Endothelial cell of umbilical vein (primary cell): ENCODE results near the gene WDR27. TPM values are rescaled to one million over a fixed set of nuclear protein-coding genes. Genes with fewer than 3 reads are reported as not detected.

Experiments used
- BruUV-seq: library from RNA; stranded (reverse); fragments of 400-500 nt; replicated peaks from 2 replicates; lab custom pipeline; 2021; lab: Mats Ljungman, UMichigan
- CTCF ChIA-PET: fragments of 300-600, 350-600 bp; sonication (Branson Sonifier 250); formaldehyde crosslinking; loops from one replicate; lab custom pipeline; 2021; ENCODE audit warnings: antibody characterized with exemption, inconsistent platforms; lab: Charles Lee
- POLR2A ChIA-PET: fragments of 300-600, 350-600 bp; sonication (Branson Sonifier 250); formaldehyde crosslinking; loops from one replicate; lab custom pipeline; 2021; ENCODE audit warnings: antibody characterized with exemption, inconsistent platforms; lab: Charles Lee
- DNase-seq: peaks from one replicate; pipeline ENCODE4 v3.0.0-alpha.2; 2011; ENCODE audit warnings: low read depth, low spot score
- FAIRE-seq: peaks from 2 replicates; lab custom pipeline; 2011; peaks lifted over from hg19 to GRCh38; lab: Jason Lieb, UNC
- H2AFZ ChIP-seq: 2 replicates; pipeline ENCODE4 v1.6.0; 2012; ENCODE audit warnings: low read depth, low read length, control low read depth, inconsistent platforms
- H3K27ac ChIP-seq: 2 replicates; pipeline ENCODE4 v1.5.1; 2011; ENCODE audit warnings: low read depth, mild to moderate bottlenecking, control low read depth, low read length, moderate library complexity; ENCODE audit not compliant: insufficient read depth
- H3K27me3 ChIP-seq, 2 experiments: 2 replicates each; pipeline versions ENCODE4 v1.6.0 to v1.6.1; 2011; ENCODE audit warnings: low read length in 2 of 2, mixed read lengths in 1 of 2; ENCODE audit not compliant: control insufficient read depth in 2 of 2, insufficient read depth in 2 of 2
- H3K36me3 ChIP-seq, 2 experiments: 2 replicates in 1 of 2; 3 replicates in 1 of 2; pipeline ENCODE4 v1.5.1; 2011; ENCODE audit warnings: low read length in 2 of 2, mild to moderate bottlenecking in 1 of 2, moderate library complexity in 1 of 2; ENCODE audit not compliant: control insufficient read depth in 2 of 2, insufficient read depth in 2 of 2; ENCODE audit errors: extremely low read depth in 1 of 2
- H3K4me1 ChIP-seq: 3 replicates; pipeline ENCODE4 v1.5.1; 2011; ENCODE audit warnings: mild to moderate bottlenecking, low read length; ENCODE audit not compliant: control insufficient read depth, insufficient read depth; ENCODE audit errors: extremely low read depth
- H3K4me2 ChIP-seq: 2 replicates; pipeline ENCODE4 v1.6.1; 2011; ENCODE audit warnings: low read length, control low read depth, mixed read lengths; ENCODE audit not compliant: insufficient read depth
- H3K4me3 ChIP-seq, 3 experiments: fragments of 200-600 bp in 1 of 3; sonication (generic), shearing (Covaris generic) in 1 of 3; replicated peaks in 1 of 3; 2 replicates each; pipeline ENCODE4 v1.5.1; 2011 to 2016; ENCODE audit warnings: control low read depth in 3 of 3, low read length in 3 of 3, mild to moderate bottlenecking in 2 of 3, inconsistent platforms in 1 of 3, low read depth in 1 of 3, moderate library complexity in 1 of 3; ENCODE audit not compliant: insufficient read depth in 1 of 3
- H3K79me2 ChIP-seq: 2 replicates; pipeline ENCODE4 v1.6.0; 2012; ENCODE audit warnings: low read length, inconsistent platforms; ENCODE audit not compliant: control insufficient read depth, insufficient read depth
- H3K9ac ChIP-seq: replicated peaks from 2 replicates; pipeline ENCODE3; 2011; ENCODE audit warnings: low read length, control low read depth; ENCODE audit not compliant: insufficient read depth; ENCODE audit errors: extremely low read depth
- H3K9me1 ChIP-seq: replicated peaks from 3 replicates; pipeline ENCODE4 v1.6.0; 2011; ENCODE audit warnings: mild to moderate bottlenecking, low read length; ENCODE audit not compliant: control insufficient read depth, insufficient read depth; ENCODE audit errors: extremely low read depth
- H3K9me3 ChIP-seq: replicated peaks from 2 replicates; pipeline ENCODE4 v1.5.1; 2012; ENCODE audit warnings: low read length, inconsistent platforms; ENCODE audit not compliant: control insufficient read depth, insufficient read depth
- H4K20me1 ChIP-seq: replicated peaks from 2 replicates; pipeline ENCODE3; 2011; ENCODE audit warnings: mild to moderate bottlenecking, low read length; ENCODE audit not compliant: control insufficient read depth, insufficient read depth; ENCODE audit errors: extremely low read depth
- CTCF ChIP-seq, 2 donors: IDR thresholded peaks; 1 replicate in 1 of 2; 2 replicates in 1 of 2; pipeline ENCODE4 v1.5.1; 2011; ENCODE audit warnings: low read length in 2 of 2, mild to moderate bottlenecking in 2 of 2, moderate library complexity in 2 of 2, control low read depth in 1 of 2, inconsistent platforms in 1 of 2, low read depth in 1 of 2; ENCODE audit not compliant: insufficient read depth in 1 of 2; ENCODE audit errors: extremely low read depth in 1 of 2
- EZH2 ChIP-seq: IDR thresholded peaks from 2 replicates; pipeline ENCODE4 v1.6.1; 2012; ENCODE audit warnings: borderline replicate concordance, low read depth, mild to moderate bottlenecking, moderate library complexity, low read length, inconsistent platforms; ENCODE audit not compliant: severe bottlenecking
- FOS ChIP-seq: IDR thresholded peaks from 2 replicates; pipeline ENCODE4 v1.6.1; 2011; ENCODE audit warnings: mild to moderate bottlenecking, low read length, moderate library complexity, borderline replicate concordance; ENCODE audit not compliant: insufficient read depth
- GATA2 ChIP-seq: IDR thresholded peaks from 2 replicates; pipeline ENCODE4 v1.7.0; 2011; ENCODE audit warnings: low read depth, mild to moderate bottlenecking, moderate library complexity, mixed read lengths, low read length; ENCODE audit not compliant: insufficient read length, insufficient read depth
- JUN ChIP-seq: IDR thresholded peaks from 2 replicates; pipeline ENCODE4 v1.6.1; 2011; ENCODE audit warnings: borderline replicate concordance, low read depth; ENCODE audit not compliant: insufficient read length, insufficient read depth
- MYC ChIP-seq: IDR thresholded peaks from one replicate; pipeline ENCODE4 v1.6.1; 2011; ENCODE audit warnings: mild to moderate bottlenecking, low read depth, low read length
- POLR2A ChIP-seq: IDR thresholded peaks from 2 replicates; pipeline ENCODE4 v1.6.1; 2012; ENCODE audit warnings: low read depth, mild to moderate bottlenecking, control low read depth, low read length
- POLR2AphosphoS5 ChIP-seq: IDR thresholded peaks from 2 replicates; pipeline ENCODE4 v1.6.1; 2012; ENCODE audit warnings: low read depth, mild to moderate bottlenecking, control low read depth, low read length, moderate library complexity; ENCODE audit not compliant: insufficient read depth
- dilution Hi-C: fragments of 300-500 bp; cut with MboI; formaldehyde crosslinking; loops from one replicate; pipeline ENCODE4 v1.15.0; 2019; ENCODE audit warnings: low sequenced_read_pairs; ENCODE audit not compliant: extremely low pct_ligation_motif_present
- intact Hi-C: fragments of 100-400 bp; cut with micrococcal nuclease; formaldehyde crosslinking; loops from one replicate; pipeline ENCODE4 v1.10.0; 2022
- polyA plus RNA-seq, 4 experiments: library from polyadenylated mRNA; depleted of rRNA in 3 of 4; stranded (reverse) in 3 of 4; unstranded in 1 of 4; fragments of >200 nt; gene quantifications; 2 replicates each; pipeline versions ENCODE4 v1.2.1 to v1.2.3, GENCODE V29; 2011 to 2012; ENCODE audit warnings: missing spikeins in 1 of 4
- total RNA-seq: library from RNA; stranded (reverse); gene quantifications from 2 replicates; pipeline ENCODE4 v1.2.3, GENCODE V29; 2021
- TF ChIP-seq, protein P1 (sequence below): IDR thresholded peaks from 2 replicates; pipeline ENCODE4 v1.6.1; 2011; ENCODE audit not compliant: insufficient read depth, insufficient read length

Gene WDR27
- total and polyA plus RNA-seq, 2 donors (not counting 3 experiments of a cell fraction or from before 2014, with no cell fraction given): 60.1 to 69.7 TPM

GRCh38 chr6:169528755-169529154, 173.1 kb downstream of the WDR27 start:
- CTCF ChIA-PET: interaction anchor here (1.3 to 1.5 kb wide), 2 partner anchors 10 to 16 kb away, joined by 4 to 5 read pairs; no protein-coding TSS in a partner anchor
- dilution Hi-C loops: no loop called here
- intact Hi-C loops: no loop called here

GRCh38 chr6:169527306-169527705, 174.5 kb downstream of the WDR27 start:
- H3K4me1 ChIP-seq: peaks cover 3% of the 10 kb centered on the region
- no peak overlapping the region for H2AFZ ChIP-seq
- no peak for DNase-seq
- intact Hi-C loops (no loop called here), dilution Hi-C loops (no loop called here)
- no TSS peak for BruUV-seq
- H3K79me2 ChIP-seq: no peaks in the 10 kb centered on the region
- TF ChIP-seq FOS (no peak), JUN (no peak), CTCF (IDR thresholded peaks at IDR 0.05; ENCODE audit: extremely low read depth in 1 of 2, insufficient read depth in 1 of 2, low read depth in 1 of 2, low read length in 2 of 2) (no peak), POLR2A (no peak), MYC (no peak), GATA2 (no peak), EZH2 (no peak), POLR2AphosphoS5 (no peak)
- TF ChIP-seq, protein P1, sequence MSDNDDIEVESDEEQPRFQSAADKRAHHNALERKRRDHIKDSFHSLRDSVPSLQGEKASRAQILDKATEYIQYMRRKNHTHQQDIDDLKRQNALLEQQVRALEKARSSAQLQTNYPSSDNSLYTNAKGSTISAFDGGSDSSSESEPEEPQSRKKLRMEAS: no peak
- no peaks in the 10 kb centered on the region for H3K27me3 ChIP-seq
- H3K27ac ChIP-seq: no peak overlapping the region
- POLR2A ChIA-PET: no interaction called here
- FAIRE-seq: no peak
- no peaks in the 10 kb centered on the region for H4K20me1 ChIP-seq
- CTCF ChIA-PET: interaction anchor here (1.6 kb wide), 1 partner anchor 15 kb away, joined by 6 read pairs; no protein-coding TSS in a partner anchor
- no peaks in the 10 kb centered on the region for H3K9me1 ChIP-seq
- H3K36me3 ChIP-seq: no peaks in the 10 kb centered on the region
- no peak overlapping the region for H3K9ac ChIP-seq
- H3K9me3 ChIP-seq: no peaks in the 10 kb centered on the region
- H3K4me3 ChIP-seq: no peak overlapping the region
- no peak overlapping the region for H3K4me2 ChIP-seq

More at GRCh38 chr6:169528755-169529154, 173.1 kb downstream of the WDR27 start:
- POLR2A ChIA-PET: no interaction called here
- Histone ChIP-seq H3K27ac (no peak overlapping the region), H3K9me1 (no peaks in the 10 kb centered on the region), H3K79me2 (no peaks in the 10 kb centered on the region), H3K9me3 (no peaks in the 10 kb centered on the region), H3K27me3 (no peaks in the 10 kb centered on the region), H3K4me3 (no peak overlapping the region), H3K9ac (no peak overlapping the region), H2AFZ (no peak overlapping the region), H4K20me1 (no peaks in the 10 kb centered on the region), H3K4me2 (no peak overlapping the region), H3K4me1 (peaks cover 3% of the 10 kb centered on the region), H3K36me3 (no peaks in the 10 kb centered on the region)
- FAIRE-seq (no peak), DNase-seq (no peak)
- TF ChIP-seq, protein P1: no peak
- no peak for TF ChIP-seq POLR2AphosphoS5
- BruUV-seq: no TSS peak
